Body of pancreas (tissue), 4 donors: ENCODE measurements around the gene LDAH. TPM values are rescaled to one million over a fixed set of nuclear protein-coding genes. Genes with fewer than 3 reads are reported as not detected.

Experiments used
- ATAC-seq: fragments of 150-250 bp; one replicate; pipeline ENCODE4 v1.9.1; 2016
- DNase-seq, 4 donors: peaks; one replicate each; pipeline ENCODE4 v3.0.0-alpha.2; 2019
- H3K27ac ChIP-seq, 4 donors: fragments of 200-600 bp; sonication (generic); 1 replicate in 3 of 4; 2 replicates in 1 of 4; pipeline versions ENCODE4 v1.5.1 to v1.6.1; 2016 to 2019; ENCODE audit warnings: mild to moderate bottlenecking in 1 of 4, mixed read lengths in 1 of 4, moderate library complexity in 1 of 4
- H3K27me3 ChIP-seq, 2 donors: fragments of 200-600 bp; sonication (generic); one replicate each; pipeline ENCODE4 v1.6.0; 2016; ENCODE audit warnings: mild to moderate bottlenecking in 1 of 2
- H3K36me3 ChIP-seq, 2 donors: fragments of 200-600 bp; sonication (generic); replicated peaks in 1 of 2; 2 replicates each; pipeline ENCODE4 v1.5.1; 2016; ENCODE audit warnings: low read depth in 2 of 2; ENCODE audit not compliant: insufficient read depth in 1 of 2
- H3K4me1 ChIP-seq: fragments of 200-600 bp; sonication (generic); one replicate; pipeline ENCODE4 v1.6.0; 2016
- H3K4me3 ChIP-seq, 2 donors: fragments of 200-600 bp; sonication (generic); 1 replicate in 1 of 2; 2 replicates in 1 of 2; pipeline ENCODE4 v1.5.1; 2016 to 2019
- H3K9me3 ChIP-seq, 3 donors: fragments of 200-600 bp; sonication (generic); 1 replicate in 2 of 3; 2 replicates in 1 of 3; pipeline ENCODE4 v1.5.1; 2016
- CTCF ChIP-seq, 7 experiments: fragments of 450-650 bp in 4 of 7; fragments of 200-600 bp in 3 of 7; sonication (generic) in 3 of 7; IDR thresholded peaks; one replicate each; pipeline ENCODE4 v1.5.1; 2016 to 2019; ENCODE audit warnings: antibody characterized with exemption in 7 of 7
- POLR2A ChIP-seq, 3 donors: fragments of 450-650 bp; IDR thresholded peaks; one replicate each; pipeline ENCODE4 v1.6.1; 2016; ENCODE audit warnings: antibody characterized with exemption in 3 of 3, mild to moderate bottlenecking in 2 of 3
- WGBS, 2 donors: methylation state at CpG; one replicate each; pipeline ENCODE4 v1.1.5; 2017; 5-methylcytosine and 5-hydroxymethylcytosine counted together
- intact Hi-C: fragments of 100-400 bp; cut with DNase I; formaldehyde crosslinking; loops from one replicate; pipeline ENCODE4 v1.15.1; 2023
- total RNA-seq, 2 donors: library from RNA; depleted of rRNA; stranded (reverse); fragments of >200 nt; gene quantifications; one replicate each; pipeline ENCODE4 v1.1.0, GENCODE V29; 2016

The LDAH gene
- total RNA-seq, 2 donors from 2014 or later = 6.9 to 10.6 TPM

- no peak overlapping the region for H3K27ac ChIP-seq
- intact Hi-C loops = no loop called here
- H3K4me1 ChIP-seq = no peaks in the 10 kb centered on the region
- 83 to 86% methylated on average over 4 of the region's 4 CpGs for whole genome bisulfite sequencing, 2 donors
- no peak for ATAC-seq
- no peaks in the 10 kb centered on the region for H3K27me3 ChIP-seq
- no peak for DNase-seq
- no peaks in the 10 kb centered on the region for H3K9me3 ChIP-seq
- H3K36me3 ChIP-seq = no peaks in the 10 kb centered on the region
- H3K4me3 ChIP-seq = no peak overlapping the region
- no peak for TF ChIP-seq CTCF (IDR thresholded peaks at IDR 0.05)
- no peak for TF ChIP-seq POLR2A (IDR thresholded peaks at IDR 0.05)
These were observed 115.3 kb downstream of the LDAH start for GRCh38 chr2:20707601-20708000.

- Histone ChIP-seq H3K36me3 (no peaks in the 10 kb centered on the region), H3K9me3 (no peaks in the 10 kb centered on the region), H3K4me3 (no peak overlapping the region), H3K27ac (no peak overlapping the region), H3K4me1 (no peaks in the 10 kb centered on the region), H3K27me3 (no peaks in the 10 kb centered on the region)
- TF ChIP-seq POLR2A (IDR thresholded peaks at IDR 0.05) (no peak), CTCF (IDR thresholded peaks at IDR 0.05) (no peak)
- no peak for ATAC-seq
- DNase-seq = no peak
- intact Hi-C loops = no loop called here
- 86 to 92% methylated on average over 3 of the region's 3 CpGs for WGBS, 2 donors
These were observed 116.1 kb downstream of the LDAH start for GRCh38 chr2:20706786-20707185.

- no peaks in the 10 kb centered on the region for H3K27me3 ChIP-seq
- 96 to 100% methylated on average over 2 of the region's 2 CpGs for WGBS, 2 donors
- no peak for DNase-seq
- no peaks in the 10 kb centered on the region for H3K4me1 ChIP-seq
- TF ChIP-seq CTCF (IDR thresholded peaks at IDR 0.05) (no peak), POLR2A (IDR thresholded peaks at IDR 0.05) (no peak)
- H3K36me3 ChIP-seq = no peaks in the 10 kb centered on the region
- intact Hi-C loops = no loop called here
- no peak overlapping the region for H3K4me3 ChIP-seq
- H3K27ac ChIP-seq = no peak overlapping the region
- ATAC-seq = no peak
- H3K9me3 ChIP-seq = no peaks in the 10 kb centered on the region
These were observed 116.7 kb downstream of the LDAH start for GRCh38 chr2:20706217-20706616.

- WGBS, 2 donors = 89 to 100% methylated on average over 1 of the region's 1 CpG
- no peak for TF ChIP-seq CTCF (IDR thresholded peaks at IDR 0.05)
- TF ChIP-seq POLR2A (IDR thresholded peaks at IDR 0.05) = no peak
- Histone ChIP-seq H3K4me1 (no peaks in the 10 kb centered on the region), H3K27me3 (no peaks in the 10 kb centered on the region), H3K4me3 (no peak overlapping the region), H3K9me3 (no peaks in the 10 kb centered on the region), H3K36me3 (no peaks in the 10 kb centered on the region), H3K27ac (no peak overlapping the region)
- no peak for DNase-seq
- intact Hi-C loops = no loop called here
- ATAC-seq = no peak
These were observed 118.0 kb downstream of the LDAH start for GRCh38 chr2:20704886-20705285.

GRCh38 chr2:20702563-20702962 lies 120.3 kb downstream of the LDAH start:
- 94 to 97% methylated on average over 5 of the region's 5 CpGs for WGBS, 2 donors

More at GRCh38 chr2:20702563-20702962, 120.3 kb downstream of the LDAH start:
- DNase-seq (no peak), ATAC-seq (no peak)
- Histone ChIP-seq H3K27ac (no peak overlapping the region), H3K4me3 (no peak overlapping the region), H3K9me3 (no peaks in the 10 kb centered on the region), H3K27me3 (no peaks in the 10 kb centered on the region), H3K4me1 (no peaks in the 10 kb centered on the region), H3K36me3 (peaks cover 0 to 2% of the 10 kb centered on the region in 2 donors)
- intact Hi-C loops = no loop called here
- TF ChIP-seq POLR2A (IDR thresholded peaks at IDR 0.05) (no peak), CTCF (IDR thresholded peaks at IDR 0.05) (no peak)
